ENCODE data around the gene ATF4.
"Not testable (repeated sequence)": the region's sequence is repeated elsewhere in the genome, so short reads cannot be mapped to it uniquely, and the experiment has no call there.

ATF4 gene

DNA sequence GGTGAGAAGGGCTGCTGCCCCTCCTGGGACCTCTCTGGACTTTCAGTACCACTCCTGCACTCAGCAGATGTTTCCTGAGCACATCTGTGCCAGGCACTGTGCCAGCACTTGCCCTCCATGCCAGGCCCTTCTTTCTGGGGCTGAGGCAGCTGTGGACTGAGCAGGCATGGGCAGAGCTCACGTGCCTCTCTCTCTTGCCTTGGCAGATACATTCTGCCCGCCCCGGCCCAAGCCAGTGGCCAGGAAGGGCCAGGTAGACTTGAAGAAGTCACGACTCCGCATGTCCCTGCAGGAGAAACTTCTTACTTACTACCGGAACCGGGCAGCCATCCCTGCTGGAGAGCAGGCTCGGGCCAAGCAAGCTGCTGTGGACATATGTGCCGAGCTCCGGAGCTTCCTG, 8.3 kb upstream of the ATF4 start:
- no peak for DNase-seq

DNA sequence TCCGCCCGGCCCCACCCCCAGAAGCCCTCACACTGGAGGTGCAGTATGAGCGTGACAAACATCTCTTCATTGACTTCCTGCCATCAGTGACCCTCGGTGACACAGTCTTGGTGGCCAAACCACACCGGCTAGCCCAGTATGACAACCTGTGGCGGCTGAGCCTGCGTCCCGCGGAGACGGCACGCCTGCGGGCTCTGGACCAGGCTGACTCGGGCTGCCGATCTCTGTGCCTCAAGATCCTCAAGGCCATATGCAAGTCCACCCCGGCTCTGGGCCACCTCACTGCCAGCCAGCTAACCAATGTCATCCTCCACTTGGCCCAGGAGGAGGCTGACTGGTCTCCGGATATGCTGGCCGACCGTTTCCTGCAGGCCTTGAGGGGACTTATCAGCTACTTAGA, 6.6 kb upstream of the ATF4 start:
- DNase-seq: no peak

DNA sequence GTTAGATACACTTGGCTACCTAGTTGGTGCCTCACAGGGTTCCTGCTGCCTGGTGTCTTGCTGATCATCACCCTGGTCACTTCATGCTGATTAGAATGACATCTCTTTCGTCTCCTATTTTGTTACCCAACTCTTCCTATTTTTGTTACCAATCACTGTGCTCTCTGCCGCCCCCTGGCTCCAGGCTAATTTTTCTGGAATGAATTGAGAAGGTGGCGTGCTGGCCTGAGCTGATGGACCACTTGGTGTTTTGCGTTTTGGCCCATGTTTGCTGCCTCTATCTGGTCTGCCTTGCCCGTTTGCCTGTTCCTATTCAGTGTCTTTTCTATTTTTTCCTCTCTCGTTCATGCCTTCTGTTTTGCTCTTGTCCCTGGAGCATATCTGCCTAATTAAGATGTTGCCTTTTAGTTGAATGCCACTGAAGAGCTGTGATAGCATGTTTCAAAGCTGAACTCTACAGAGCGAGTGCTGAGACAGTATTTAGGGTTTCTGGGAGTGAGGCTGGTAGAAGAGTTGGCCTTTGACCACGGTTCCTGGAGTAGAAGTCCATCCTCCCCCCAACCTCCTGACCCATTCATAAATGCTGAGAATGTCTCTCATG, 5.9 kb upstream of the ATF4 start:
- no peak for DNase-seq

DNA sequence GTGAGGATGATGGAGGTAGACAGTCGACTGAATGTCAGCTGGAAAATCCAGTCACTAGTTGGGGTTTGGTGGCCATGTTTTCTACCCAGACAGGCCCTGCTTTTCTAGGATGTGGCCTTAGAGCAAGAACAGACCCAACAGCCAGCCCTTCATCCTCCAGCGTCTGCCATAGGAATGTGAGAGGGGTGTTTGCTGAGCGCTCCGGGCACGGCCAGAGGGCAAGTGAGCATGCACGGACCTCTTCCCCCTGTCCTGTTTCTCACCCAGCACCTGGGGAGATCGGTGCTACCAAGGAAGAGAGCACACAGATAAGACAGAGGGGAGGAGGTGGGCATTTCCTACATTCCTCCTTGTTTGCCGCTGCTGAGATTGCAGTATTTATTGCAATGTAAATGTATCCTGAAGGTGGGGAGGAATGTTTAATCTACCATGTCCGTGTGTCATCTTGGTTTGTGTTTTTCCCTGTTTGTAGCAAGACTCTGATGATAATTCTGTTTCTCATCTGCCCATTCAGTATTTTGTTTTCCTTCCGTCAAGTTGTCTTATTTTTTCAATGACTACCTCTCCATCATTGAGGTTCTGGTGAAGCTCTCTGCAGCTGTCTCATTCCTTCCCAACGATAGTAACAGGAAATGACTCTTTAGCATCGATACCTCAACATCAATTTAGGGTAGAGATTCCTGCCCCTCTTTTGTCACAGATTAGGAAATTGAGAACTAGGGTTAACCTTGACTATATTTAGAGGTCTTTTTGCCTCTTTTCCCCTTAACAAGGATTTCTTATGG, 4.9 kb upstream of the ATF4 start:
- no peak for DNase-seq

DNA sequence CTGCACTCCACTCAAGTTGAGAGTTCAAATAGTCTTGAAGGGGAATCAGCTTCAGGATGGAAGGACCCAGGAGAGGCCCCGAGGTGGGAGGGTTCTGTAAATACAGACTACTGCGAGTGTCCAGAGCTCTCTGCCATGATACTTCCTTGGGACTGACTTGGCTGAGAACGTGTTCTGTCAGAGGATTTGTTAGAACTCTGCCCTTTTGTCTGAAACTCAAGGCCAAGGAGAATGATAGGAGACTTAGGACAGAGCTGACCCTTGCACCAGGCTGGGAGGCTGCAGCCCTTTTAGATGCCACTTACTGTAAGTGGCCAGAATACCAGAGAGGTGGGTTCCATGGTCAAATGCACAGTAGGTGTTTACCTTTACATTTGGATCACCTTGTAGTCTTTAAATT, 2.9 kb upstream of the ATF4 start:
- DNase-seq: no peak

DNA sequence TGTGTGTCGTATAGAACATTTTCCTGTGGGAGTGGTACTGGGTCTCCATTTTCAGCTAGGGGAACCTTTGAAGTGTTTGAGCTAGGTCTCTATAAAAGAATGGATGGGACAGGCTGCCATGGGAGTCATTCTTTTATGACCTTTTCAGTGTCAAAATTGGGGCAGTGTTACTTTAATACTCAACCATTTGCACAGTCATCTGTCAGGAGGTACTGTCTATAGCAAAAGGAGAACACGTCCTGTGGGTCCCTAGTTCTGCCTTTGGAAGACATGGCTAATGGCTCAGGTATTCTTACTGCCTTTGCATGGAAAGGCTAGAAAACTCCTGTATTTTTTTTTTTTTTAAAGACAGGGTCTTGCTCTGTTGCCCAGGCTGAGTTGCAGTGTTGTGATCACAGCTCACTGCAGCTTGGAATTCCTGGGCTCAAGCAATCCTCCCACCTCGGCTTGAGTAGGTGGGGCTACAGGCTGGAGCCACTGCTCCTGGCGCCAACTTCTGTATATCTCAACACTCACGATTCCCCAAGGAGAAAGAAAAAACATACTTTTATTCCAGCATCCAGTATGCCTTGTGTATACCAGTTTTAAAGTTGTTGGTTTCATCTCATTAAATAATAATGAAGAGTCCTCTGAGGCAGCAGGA, 2.1 kb upstream of the ATF4 start:
- DNase-seq: no peak

DNA sequence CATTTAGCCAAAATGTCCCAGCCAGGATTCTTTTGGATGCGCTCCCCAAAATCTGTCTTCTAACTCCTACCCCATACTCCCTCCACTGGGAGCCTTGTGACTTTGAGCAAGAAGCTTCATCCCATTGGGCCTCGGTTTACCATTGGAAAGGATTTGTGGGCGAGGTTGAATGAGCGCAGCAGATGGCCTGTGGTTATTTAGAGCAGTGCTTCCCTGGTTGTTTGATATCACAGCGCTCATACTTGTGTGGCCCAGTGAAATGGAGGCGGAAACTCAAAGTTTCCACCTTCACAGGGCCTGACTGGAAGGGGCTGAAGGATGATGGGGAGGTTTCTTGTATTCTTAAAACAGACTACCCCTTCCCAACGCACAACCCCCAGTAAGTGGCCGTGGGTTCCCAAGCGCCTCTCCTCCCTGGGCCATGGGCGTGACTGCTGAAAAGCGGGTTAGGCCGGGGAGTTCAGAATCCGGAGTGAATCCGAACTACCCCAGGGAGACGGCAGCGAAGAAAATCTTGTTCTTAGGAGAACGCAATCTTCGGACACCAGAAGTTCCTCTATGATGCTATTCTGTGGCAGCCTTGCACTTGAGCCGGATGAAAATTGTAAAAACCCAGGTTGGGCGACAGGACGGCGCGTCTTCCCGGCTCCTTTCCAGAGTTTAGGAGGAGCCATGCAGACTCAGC, 1.2 kb upstream of the ATF4 start:
- DNase-seq: no peak

DNA sequence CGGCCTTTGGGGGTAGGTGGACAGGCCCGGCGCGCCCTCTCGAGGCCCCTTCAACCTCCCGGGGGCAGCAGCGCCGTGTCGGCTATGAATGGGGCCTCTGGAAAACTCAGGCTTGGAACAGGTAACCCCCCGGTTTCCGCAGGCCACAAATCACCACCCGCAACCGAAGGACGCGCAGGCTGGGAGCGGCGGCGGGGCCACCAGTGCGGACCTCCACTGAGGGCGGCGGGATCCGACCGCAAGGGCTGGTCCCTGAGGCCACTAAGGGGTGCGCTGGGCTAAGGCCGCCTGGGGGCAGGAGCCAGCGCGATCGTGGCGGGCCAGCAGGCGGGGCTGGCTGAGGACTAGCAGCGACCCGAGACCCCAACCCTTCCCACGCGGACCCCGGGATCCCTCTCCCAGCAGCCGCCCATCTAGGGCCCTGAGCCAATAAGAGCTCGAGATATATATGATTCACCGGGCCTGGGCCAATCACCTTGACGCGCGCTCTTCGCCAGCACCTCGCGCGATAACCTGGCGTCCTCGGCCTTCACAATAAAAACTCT, 609 bp upstream of the ATF4 start:
- DNase-seq: peak; percentile 91

DNA sequence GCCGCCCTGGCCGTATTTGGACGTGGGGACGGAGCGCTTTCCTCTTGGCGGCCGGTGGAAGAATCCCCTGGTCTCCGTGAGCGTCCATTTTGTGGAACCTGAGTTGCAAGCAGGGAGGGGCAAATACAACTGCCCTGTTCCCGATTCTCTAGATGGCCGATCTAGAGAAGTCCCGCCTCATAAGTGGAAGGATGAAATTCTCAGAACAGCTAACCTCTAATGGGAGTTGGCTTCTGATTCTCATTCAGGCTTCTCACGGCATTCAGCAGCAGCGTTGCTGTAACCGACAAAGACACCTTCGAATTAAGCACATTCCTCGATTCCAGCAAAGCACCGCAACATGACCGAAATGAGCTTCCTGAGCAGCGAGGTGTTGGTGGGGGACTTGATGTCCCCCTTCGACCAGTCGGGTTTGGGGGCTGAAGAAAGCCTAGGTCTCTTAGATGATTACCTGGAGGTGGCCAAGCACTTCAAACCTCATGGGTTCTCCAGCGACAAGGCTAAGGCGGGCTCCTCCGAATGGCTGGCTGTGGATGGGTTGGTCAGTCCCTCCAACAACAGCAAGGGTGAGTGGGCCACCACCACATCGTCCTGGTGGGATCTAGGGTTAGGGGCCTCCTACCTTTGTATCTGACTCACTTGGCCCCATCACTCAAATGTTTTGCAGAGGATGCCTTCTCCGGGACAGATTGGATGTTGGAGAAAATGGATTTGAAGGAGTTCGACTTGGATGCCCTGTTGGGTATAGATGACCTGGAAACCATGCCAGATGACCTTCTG, 934 bp downstream of the ATF4 start:
- DNase-seq: not testable (repeated sequence)

DNA sequence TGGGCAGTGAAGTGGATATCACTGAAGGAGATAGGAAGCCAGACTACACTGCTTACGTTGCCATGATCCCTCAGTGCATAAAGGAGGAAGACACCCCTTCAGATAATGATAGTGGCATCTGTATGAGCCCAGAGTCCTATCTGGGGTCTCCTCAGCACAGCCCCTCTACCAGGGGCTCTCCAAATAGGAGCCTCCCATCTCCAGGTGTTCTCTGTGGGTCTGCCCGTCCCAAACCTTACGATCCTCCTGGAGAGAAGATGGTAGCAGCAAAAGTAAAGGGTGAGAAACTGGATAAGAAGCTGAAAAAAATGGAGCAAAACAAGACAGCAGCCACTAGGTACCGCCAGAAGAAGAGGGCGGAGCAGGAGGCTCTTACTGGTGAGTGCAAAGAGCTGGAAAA, 1.7 kb downstream of the ATF4 start:
- not testable (repeated sequence) for DNase-seq

DNA sequence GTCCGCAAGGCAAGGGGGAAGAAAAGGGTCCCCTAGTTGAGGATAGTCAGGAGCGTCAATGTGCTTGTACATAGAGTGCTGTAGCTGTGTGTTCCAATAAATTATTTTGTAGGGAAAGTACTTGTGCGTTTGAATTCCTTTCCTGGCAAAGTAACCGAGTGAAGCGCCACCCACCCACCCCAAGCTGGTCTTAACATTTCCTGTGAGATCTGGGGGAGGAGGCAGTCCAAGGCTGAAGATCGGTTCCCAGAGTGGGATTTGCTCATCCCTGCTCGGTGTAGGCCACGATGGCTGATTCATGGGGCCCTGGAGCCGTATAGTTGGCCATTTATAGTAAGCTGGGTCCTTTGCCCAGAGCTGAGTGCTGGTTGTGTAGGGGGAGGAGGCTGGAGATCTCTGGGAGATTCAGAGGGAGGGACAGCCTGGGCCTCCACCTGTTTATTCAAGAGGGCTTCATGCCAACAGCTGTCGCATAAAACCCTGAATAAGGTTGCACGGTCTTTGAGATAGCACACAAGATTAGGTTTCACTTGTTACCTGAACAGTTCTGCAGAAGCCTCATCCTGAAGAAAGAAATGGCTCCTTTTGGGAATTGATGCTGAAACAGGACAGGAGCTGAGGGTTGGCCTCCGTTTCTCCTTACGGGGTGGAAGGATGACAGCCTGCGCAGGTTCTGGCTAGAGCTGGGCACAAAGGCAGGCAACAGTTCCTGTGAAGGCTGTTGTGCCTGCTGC, 2.4 kb downstream of the ATF4 start:
- peak; percentile 34 for DNase-seq

DNA sequence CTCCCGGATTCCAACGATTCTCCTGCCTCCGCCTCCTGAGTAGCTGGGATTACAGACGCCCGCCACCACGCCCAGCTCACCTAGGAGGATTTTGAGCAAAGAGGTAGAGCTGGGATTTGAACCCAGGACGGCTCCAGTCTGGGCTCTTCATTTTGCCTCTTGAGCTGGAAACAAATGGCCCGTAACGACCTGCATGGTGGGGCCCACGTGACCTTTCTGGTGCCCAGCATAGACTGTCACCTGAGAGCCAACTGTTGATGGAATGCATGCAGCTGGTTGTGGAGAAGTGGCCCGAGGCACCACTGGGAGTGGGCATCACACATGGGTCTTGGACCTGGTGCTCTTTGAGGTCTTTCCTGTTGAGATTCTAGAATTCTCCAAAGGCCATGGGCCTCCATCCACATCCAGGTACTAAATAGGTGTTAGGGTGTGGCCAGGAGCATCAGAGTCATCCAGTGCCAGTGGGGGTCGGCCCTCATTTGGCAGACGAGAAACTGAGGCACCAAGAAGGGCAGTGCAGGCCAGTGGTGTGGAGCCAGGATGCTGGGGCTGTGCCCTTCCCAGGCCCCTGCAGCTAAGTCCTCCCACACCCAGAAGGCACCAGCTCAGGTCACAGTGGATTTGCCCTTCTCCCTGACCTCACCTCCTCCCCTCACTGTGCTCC, 3.9 kb downstream of the ATF4 start:
- no peak for DNase-seq

DNA sequence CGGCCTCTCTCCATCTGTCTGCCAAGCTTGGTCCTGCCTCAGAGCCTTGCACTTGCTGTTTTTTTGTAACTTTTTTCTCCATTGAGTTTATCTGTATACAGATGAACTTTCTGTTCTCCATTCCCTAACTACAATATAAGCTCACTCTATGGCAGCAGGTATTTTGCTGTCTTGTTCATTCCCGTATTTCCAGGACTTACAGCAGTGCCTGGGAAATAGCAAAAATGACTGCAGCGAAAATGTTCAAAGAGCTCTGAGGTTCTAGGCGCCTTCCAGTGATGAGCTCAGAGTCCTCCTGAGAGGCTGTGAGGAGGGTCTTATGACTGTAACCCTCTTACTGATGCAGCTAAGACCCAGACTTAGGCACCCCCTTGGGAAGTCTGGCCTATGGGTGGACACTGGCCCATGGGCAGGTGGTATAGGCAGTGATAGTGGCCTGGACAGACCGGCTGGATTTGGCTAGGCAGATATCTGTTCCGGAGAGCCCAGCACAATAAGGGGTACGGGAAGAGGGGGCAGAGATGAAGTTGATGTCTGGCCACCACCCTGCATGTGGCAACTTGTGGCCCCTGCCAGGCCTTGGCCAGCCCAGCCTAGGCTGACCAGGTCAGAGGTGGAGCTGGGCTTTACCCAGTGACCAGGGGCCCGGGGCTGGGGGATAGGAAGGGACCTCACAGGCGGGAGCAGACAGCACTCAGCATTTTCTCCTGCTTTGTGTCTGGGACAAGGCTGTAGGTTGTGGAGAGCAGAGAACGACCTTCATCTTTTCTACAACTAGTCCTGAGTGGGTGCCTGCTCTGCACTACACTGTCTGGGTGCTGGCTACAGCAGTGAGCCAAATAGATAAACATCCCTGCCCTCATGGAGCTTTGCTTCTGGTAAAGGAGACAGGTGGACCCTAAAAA, 4.6 kb downstream of the ATF4 start:
- no peak for DNase-seq

DNA sequence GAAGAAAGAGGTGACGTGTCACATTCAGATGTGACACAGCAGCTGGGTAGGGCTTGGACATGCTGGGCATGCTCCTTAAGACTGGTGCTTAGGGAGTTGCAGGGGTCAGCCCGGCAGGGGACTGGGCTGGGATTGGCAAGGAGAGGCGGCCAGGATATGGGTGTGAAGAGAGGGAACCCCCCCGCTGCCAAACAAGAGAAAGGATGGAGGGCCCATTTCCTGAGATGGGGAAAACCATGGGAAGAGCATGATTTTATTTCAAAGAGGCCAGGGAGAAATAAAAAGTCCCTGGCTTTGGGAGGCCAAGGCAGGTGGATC, 5.3 kb downstream of the ATF4 start:
- DNase-seq: no peak

DNA sequence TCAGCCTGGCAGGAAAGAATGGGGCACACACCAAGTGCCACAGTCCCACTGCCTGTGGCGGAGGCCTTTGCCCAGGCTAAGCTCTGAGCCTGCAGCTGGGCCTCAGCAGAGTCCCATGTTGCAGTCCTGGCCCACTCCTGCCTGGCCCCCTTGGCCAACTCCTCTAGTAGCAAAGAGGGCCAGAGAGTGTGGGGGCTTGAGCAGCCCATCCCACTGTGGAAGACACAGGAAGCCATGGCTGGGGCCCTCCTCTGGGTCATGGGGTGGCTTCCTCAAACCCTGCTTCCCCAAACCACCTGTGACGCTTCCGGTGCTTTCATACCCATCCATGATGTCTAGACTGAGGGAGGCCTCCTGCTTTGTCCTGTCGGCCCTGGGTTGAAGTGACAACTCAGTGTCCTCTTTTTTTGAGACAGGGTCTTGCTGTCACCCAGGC, 6.4 kb downstream of the ATF4 start:
- no peak for DNase-seq

DNA sequence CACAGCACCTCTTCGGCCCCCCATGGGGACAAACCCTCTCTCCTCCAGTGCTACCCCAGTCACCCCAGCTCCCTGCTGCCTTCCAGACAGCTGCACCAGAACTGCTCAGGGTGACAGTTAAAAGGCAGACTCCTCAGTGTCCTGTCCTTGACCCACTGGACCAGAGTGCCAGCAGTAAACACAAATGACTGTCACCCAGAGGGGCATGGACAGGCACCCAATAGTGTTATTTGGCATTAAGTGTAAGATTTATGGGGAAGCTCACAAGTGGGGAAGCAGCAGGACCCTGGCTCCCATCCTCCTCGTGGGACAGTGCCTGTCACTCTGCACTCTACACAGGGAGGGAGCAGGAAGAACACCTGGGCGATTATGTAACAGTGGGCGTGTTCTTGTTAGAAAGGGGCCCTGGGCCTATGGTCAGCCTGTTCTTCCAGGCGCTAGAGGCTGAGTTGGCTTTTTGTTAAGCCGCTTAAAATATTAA, 7.2 kb downstream of the ATF4 start:
- no peak for DNase-seq

DNA sequence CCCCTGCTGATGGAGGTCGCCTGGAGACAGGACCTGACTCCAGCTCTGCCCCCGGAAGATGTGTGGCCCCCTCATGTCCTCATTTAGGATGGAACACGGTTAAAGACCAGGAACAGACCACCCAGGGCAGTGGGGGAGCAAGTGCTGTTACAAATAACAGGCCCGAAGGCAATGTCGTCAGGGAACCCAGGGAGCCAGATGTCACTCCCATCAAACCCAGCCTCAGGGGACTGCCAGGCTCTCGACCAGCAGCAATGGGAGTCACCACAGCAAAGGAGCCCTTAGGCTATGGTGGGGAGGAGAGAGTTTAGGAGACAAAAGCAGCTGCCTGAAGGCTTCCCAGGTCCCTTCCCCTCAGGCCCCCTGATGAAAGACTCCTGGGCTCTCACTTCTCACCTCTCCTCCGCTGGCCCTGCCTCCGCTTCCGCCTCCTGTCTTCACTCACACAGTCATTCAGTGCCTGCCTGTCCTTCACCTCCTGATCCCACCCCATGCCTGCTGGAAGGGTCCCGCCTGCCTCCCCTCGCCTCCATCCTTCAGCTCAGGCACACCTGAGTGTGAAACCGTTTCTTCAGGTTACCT, 7.8 kb downstream of the ATF4 start:
- no peak for DNase-seq

DNA sequence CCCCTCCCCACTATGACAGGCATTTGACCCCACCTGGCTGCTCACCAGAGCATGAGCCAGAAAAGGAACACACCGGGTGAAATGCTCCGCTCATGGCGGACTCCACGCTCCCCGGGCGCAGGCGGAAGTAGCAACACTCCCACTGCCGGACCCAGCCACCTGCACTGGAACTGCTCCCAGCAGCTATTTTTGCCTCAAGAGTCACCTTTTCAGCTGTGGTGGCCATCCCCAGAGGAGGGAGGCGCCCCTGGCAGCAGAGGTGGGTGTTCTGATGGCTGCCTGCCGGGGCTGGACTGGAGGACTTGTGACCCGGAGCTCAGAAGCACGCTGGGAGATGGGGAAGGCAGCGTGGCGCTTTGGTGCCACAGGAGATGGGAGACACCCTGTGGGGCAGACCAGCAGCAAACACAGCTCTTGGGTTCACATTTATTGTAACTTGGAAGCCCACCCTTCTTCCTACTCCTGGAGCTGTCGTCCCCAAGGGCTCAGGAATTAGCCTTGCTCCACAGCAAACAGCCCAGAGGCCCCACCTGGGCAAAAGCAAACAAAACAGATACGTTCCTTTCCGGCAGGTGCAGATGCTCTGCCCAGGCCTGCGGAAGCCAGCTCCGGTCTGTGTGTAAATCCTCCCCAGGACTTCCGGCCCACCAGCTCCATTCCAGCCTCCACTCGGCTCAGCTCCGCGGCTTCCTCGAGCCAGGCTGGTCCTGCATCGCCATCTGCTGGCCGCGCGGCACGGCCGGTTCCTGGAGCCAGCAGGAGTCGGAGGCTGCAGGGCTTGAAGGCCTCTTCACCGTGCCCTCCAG, 8.5 kb downstream of the ATF4 start:
- DNase-seq: peak; percentile 84

DNA sequence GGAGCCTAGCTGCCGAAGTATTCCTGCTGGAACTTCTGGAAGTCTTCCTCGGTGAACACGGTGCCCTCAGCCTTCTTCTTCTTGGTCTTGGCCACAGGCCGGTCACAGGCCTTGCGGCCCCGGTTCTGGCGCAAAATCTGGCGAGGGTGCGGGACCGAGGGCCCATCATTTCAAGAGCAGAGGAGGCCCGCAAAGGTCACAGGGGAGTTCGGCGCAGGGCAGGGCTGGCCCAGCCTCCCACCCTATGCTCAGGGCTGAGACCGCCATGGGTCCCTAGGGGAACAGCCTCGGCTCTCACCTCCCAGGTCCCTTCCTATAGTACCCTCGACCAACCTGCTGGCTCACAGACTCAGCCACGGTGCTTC, 9.1 kb downstream of the ATF4 start:
- no peak for DNase-seq

All from NCI-H526 treated with DMSO at 0.1 percent for 48 hours (cell line).